Esophagus muscularis mucosa (tissue), 3 donors: Measurements from ENCODE around the gene RFTN1.

ENCODE experiments used
- CTCF ChIP-seq, 3 experiments: fragments of 200-600 bp in 2 of 3; fragments of 450-650 bp in 1 of 3; sonication (generic) in 2 of 3; IDR thresholded peaks; one replicate each; pipeline ENCODE4 v1.5.1; 2017 to 2019; ENCODE audit warnings: antibody characterized with exemption in 3 of 3, mild to moderate bottlenecking in 2 of 3, moderate library complexity in 1 of 3
- POLR2A ChIP-seq: fragments of 450-650 bp; IDR thresholded peaks from one replicate; pipeline ENCODE4 v1.6.1; 2017; ENCODE audit warnings: antibody characterized with exemption, moderate library complexity, mild to moderate bottlenecking, low read depth
- POLR2AphosphoS5 ChIP-seq, 2 donors: sonication (generic); formaldehyde crosslinking; IDR thresholded peaks; one replicate each; pipeline ENCODE4 v1.6.1; 2017; ENCODE audit warnings: antibody characterized with exemption in 2 of 2

GRCh38 chr3:16305111-16305541 lies 208.4 kb downstream of the RFTN1 start:
- no peak for TF ChIP-seq POLR2A
- TF ChIP-seq CTCF (IDR thresholded peaks at IDR 0.05): no peak
- TF ChIP-seq POLR2AphosphoS5 (IDR thresholded peaks at IDR 0.05): peak in 1 of 2 donors; percentile 26
